ENCODE results near the gene CALB2.
"Not testable (repeated sequence)": the region's sequence is repeated elsewhere in the genome, so short reads cannot be mapped to it uniquely, and the experiment has no call there.

CALB2 gene

GRCh38 chr16:71358464-71358998, at the start of gene CALB2:
TSS of gene CALB2 (plus strand) at chr16:71358723. CDS start at chr16:71358793, 70 bp downstream.
- peak; percentile 41 to 62 for DNase-seq

- peak; percentile 2 to 17 for DNase-seq
These were observed 46.9 kb upstream of the CALB2 start for GRCh38 chr16:71311553-71312158.

- not testable (repeated sequence) for DNase-seq
These were observed 44.9 kb upstream of the CALB2 start for GRCh38 chr16:71313591-71313990.

- DNase-seq = no peak
These were observed 43.3 kb upstream of the CALB2 start for GRCh38 chr16:71315269-71315668.

GRCh38 chr16:71319999-71320398, 38.5 kb upstream of the CALB2 start:
- DNase-seq = no peak

- DNase-seq = no peak
These were observed 30.8 kb upstream of the CALB2 start for GRCh38 chr16:71327720-71328119.

- DNase-seq = no peak
These were observed 30.4 kb upstream of the CALB2 start for GRCh38 chr16:71328151-71328550.

- DNase-seq = no peak
These were observed 20.9 kb upstream of the CALB2 start for GRCh38 chr16:71337631-71338030.

GRCh38 chr16:71338193-71338592, 20.3 kb upstream of the CALB2 start:
- DNase-seq = peak in 1 of 2 experiments; percentile 18

GRCh38 chr16:71338632-71339031, 19.9 kb upstream of the CALB2 start:
- DNase-seq = no peak

- no peak for DNase-seq
These were observed 19.0 kb upstream of the CALB2 start for GRCh38 chr16:71339236-71340171.

- DNase-seq = no peak
These were observed 18.1 kb upstream of the CALB2 start for GRCh38 chr16:71340406-71340805.

- DNase-seq = no peak
These were observed 16.6 kb upstream of the CALB2 start for GRCh38 chr16:71341881-71342280.

GRCh38 chr16:71343078-71343477, 15.4 kb upstream of the CALB2 start:
- DNase-seq = no peak

GRCh38 chr16:71344315-71344905, 14.1 kb upstream of the CALB2 start:
- DNase-seq = peak in 1 of 2 experiments; percentile 20

GRCh38 chr16:71345031-71345430, 13.5 kb upstream of the CALB2 start:
- DNase-seq = no peak

GRCh38 chr16:71347146-71347545, 11.4 kb upstream of the CALB2 start:
- peak; percentile 59 to 63 for DNase-seq

- DNase-seq = no peak
These were observed 10.0 kb upstream of the CALB2 start for GRCh38 chr16:71348262-71349085.

GRCh38 chr16:71350821-71351557, 7.5 kb upstream of the CALB2 start:
- no peak for DNase-seq

- no peak for DNase-seq
These were observed 7.0 kb upstream of the CALB2 start for GRCh38 chr16:71351558-71351901.

- DNase-seq = no peak
These were observed 6.1 kb upstream of the CALB2 start for GRCh38 chr16:71352466-71352865.

GRCh38 chr16:71352963-71353460, 5.5 kb upstream of the CALB2 start:
- DNase-seq = no peak

Data from SHP77 (cell line).